WTC11 (cell line): Measurements from ENCODE around the gene PDZK1IP1. TPM values are rescaled to one million over a fixed set of nuclear protein-coding genes. Genes with fewer than 3 reads are reported as not detected.

Source experiments
- ATAC-seq: fragments of 200-7000 bp; cut with Tn5 transposase; 2 replicates; pipeline ENCODE4 v1.10.0; 2021; ENCODE audit warnings: mild to moderate bottlenecking, moderate library complexity
- CTCF ChIA-PET: fragments of 300-600 bp; sonication (Branson Sonifier 250); formaldehyde crosslinking; loops from one replicate; lab custom pipeline; 2021; ENCODE audit warnings: antibody characterized with exemption; lab: Charles Lee
- POLR2A ChIA-PET: fragments of 350-600 bp; sonication (Branson Sonifier 250); formaldehyde crosslinking; loops from one replicate; lab custom pipeline; 2021; ENCODE audit warnings: antibody characterized with exemption; lab: Charles Lee
- DNase-seq: peaks from one replicate; pipeline ENCODE4 v3.0.0; 2021; ENCODE audit warnings: low spot score
- H3K27ac Mint-ChIP-seq: 2 replicates; pipeline ENCODE4 v1.8.0; 2021; ENCODE audit warnings: mixed read lengths
- H3K27me3 Mint-ChIP-seq: 2 replicates; pipeline ENCODE4 v1.8.0; 2021; ENCODE audit warnings: low read depth, mild to moderate bottlenecking, moderate library complexity, mixed read lengths
- H3K36me3 Mint-ChIP-seq: 2 replicates; pipeline ENCODE4 v1.8.0; 2021; ENCODE audit warnings: mixed read lengths
- H3K4me1 Mint-ChIP-seq: 2 replicates; pipeline ENCODE4 v1.8.0; 2022; ENCODE audit warnings: mixed read lengths
- H3K4me3 Mint-ChIP-seq: 2 replicates; pipeline ENCODE4 v1.8.0; 2021; ENCODE audit warnings: mild to moderate bottlenecking, moderate library complexity, mixed read lengths
- H3K9me3 Mint-ChIP-seq: 2 replicates; pipeline ENCODE4 v1.8.0; 2021; ENCODE audit warnings: mixed read lengths
- E2F5 ChIP-seq: sonication (generic); formaldehyde crosslinking; IDR thresholded peaks from 2 replicates; pipeline ENCODE4 v1.8.1; 2022; ENCODE audit warnings: mild to moderate bottlenecking, moderate library complexity, missing genetic modification reagents
- ELF4 ChIP-seq: sonication (generic); formaldehyde crosslinking; IDR thresholded peaks from 2 replicates; pipeline ENCODE4 v1.8.1; 2022; ENCODE audit warnings: low read depth, mild to moderate bottlenecking, moderate library complexity, missing genetic modification reagents
- EMX1 ChIP-seq: fragments of 250-450 bp; sonication (Bioruptor Pico); IDR thresholded peaks from 2 replicates; pipeline ENCODE4 v1.8.0; 2021; ENCODE audit warnings: mild to moderate bottlenecking
- FOXP1 ChIP-seq: sonication (generic); formaldehyde crosslinking; IDR thresholded peaks from 2 replicates; pipeline ENCODE4 v1.8.0; 2022; ENCODE audit warnings: missing genetic modification reagents, mild to moderate bottlenecking, moderate library complexity, borderline replicate concordance
- IRF1 ChIP-seq: sonication (generic); formaldehyde crosslinking; IDR thresholded peaks from 2 replicates; pipeline ENCODE4 v1.8.0; 2023; ENCODE audit warnings: missing genetic modification reagents
- MLX ChIP-seq: sonication (generic); formaldehyde crosslinking; IDR thresholded peaks from 2 replicates; pipeline ENCODE4 v1.8.1; 2023; ENCODE audit warnings: mild to moderate bottlenecking, missing genetic modification reagents, moderate library complexity
- NFYB ChIP-seq: sonication (generic); formaldehyde crosslinking; conservative IDR thresholded peaks from 2 replicates; pipeline ENCODE4 v1.8.0; 2022; ENCODE audit warnings: low read depth, missing genetic modification reagents
- PRRX2 ChIP-seq: fragments of 250-450 bp; sonication (Bioruptor Pico); IDR thresholded peaks from 2 replicates; pipeline ENCODE4 v1.8.0; 2021; ENCODE audit warnings: mild to moderate bottlenecking
- SMAD3 ChIP-seq: sonication (generic); formaldehyde crosslinking; IDR thresholded peaks from 2 replicates; pipeline ENCODE4 v1.8.0; 2022; ENCODE audit warnings: missing genetic modification reagents, mild to moderate bottlenecking, borderline replicate concordance
- TP53 ChIP-seq: sonication (generic); formaldehyde crosslinking; IDR thresholded peaks from 2 replicates; pipeline ENCODE4 v1.8.1; 2023; ENCODE audit warnings: mild to moderate bottlenecking, missing genetic modification reagents
- USF1 ChIP-seq: sonication (generic); formaldehyde crosslinking; IDR thresholded peaks from 2 replicates; pipeline ENCODE4 v1.8.0; 2022; ENCODE audit warnings: mild to moderate bottlenecking, missing genetic modification reagents
- ZNF317 ChIP-seq: sonication (generic); formaldehyde crosslinking; IDR thresholded peaks from 2 replicates; pipeline ENCODE4 v1.8.1; 2023; ENCODE audit warnings: low read depth, mild to moderate bottlenecking, moderate library complexity, missing genetic modification reagents, borderline replicate concordance
- ZNF416 ChIP-seq: fragments of 250-450 bp; sonication (Bioruptor Pico); IDR thresholded peaks from 2 replicates; pipeline ENCODE4 v1.9.0; 2021; ENCODE audit warnings: mild to moderate bottlenecking, inconsistent platforms
- ZNF425 ChIP-seq: fragments of 250-450 bp; sonication (Bioruptor Pico); conservative IDR thresholded peaks from 2 replicates; pipeline ENCODE4 v1.9.0; 2021; ENCODE audit warnings: mild to moderate bottlenecking
- total RNA-seq: library from RNA; stranded (reverse); gene quantifications from 3 replicates; pipeline ENCODE4 v1.2.3, GENCODE V29; 2021
- TF ChIP-seq, protein P1 (sequence below): sonication (generic); formaldehyde crosslinking; IDR thresholded peaks from 2 replicates; pipeline ENCODE4 v1.8.0; 2023; ENCODE audit warnings: mild to moderate bottlenecking, missing genetic modification reagents

Gene PDZK1IP1
- total RNA-seq, 1 experiment from 2014 or later = not detected

DNA sequence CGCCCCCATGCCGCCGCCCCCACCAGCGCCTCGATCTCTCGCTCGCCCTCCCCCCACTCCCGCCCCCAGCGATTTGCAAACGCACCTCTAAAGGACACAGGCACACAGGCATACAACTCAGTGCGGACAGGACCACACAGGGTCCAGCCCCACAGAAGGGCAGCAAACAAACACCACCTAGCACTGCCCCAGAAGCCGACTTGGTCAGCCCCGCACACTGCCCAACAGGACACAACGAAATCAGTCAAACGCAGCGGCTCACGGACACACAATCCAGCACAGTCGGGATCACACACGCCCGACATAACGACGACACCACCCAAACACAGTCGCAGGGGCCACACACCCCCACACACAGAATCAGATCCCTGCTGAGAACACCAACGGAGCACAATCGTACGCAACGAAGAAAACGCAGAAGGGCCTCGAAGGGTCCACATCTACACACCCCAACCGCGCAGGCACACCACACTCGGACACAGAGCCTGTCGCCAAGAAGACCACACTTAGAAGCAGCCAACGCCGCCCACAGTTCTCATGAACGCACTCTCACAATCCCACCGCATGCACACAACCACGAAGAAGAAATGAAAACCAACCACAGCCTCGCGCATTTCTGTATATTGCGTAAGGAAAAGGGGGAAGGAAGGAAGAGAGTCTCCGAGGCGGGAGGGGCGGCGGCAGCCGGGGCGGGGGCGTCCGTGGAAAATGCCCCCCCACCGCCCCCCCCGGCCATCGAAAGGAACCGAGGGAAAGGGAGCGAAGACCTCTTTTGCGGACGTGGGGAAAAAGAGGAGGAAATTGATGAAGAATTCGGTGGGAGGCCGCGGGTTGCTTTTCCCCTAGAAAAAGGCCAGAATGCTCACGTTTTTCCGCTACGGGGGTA, 41.7 kb upstream of the PDZK1IP1 start:
- ChIA-PET POLR2A (no interaction called here), CTCF (interaction anchor here (1.0 to 1.6 kb wide), 7 partner anchors 31 to 206 kb away, joined by 3 to 13 read pairs (median 5); no protein-coding TSS in a partner anchor)
- DNase-seq (no peak), ATAC-seq (peak; percentile 2)
- H3K4me3 Mint-ChIP-seq = peak overlapping the region; percentile 69
- H3K36me3 Mint-ChIP-seq = no peaks in the 10 kb centered on the region
- peaks cover 100% of the 10 kb centered on the region for H3K27me3 Mint-ChIP-seq
- H3K4me1 Mint-ChIP-seq = peaks cover 65% of the 10 kb centered on the region
- TF ChIP-seq NFYB (CRISPR knock-in tag) = no peak
- TF ChIP-seq USF1 (CRISPR knock-in tag) = no peak
- TF ChIP-seq ZNF425 (CRISPR knock-in tag) = no peak
- TF ChIP-seq TP53 (CRISPR knock-in tag) = no peak
- TF ChIP-seq PRRX2 (CRISPR knock-in tag) = no peak
- no peak for TF ChIP-seq ZNF317 (CRISPR knock-in tag)
- no peak for TF ChIP-seq ELF4 (CRISPR knock-in tag)
- TF ChIP-seq FOXP1 (CRISPR knock-in tag) = 0 out of 2 replicates have a peak, but pooled peaks have one; percentile 33
- no peaks in the 10 kb centered on the region for H3K9me3 Mint-ChIP-seq
- no peak overlapping the region for H3K27ac Mint-ChIP-seq

GRCh38 chr1:47230692-47231300, 41.0 kb upstream of the PDZK1IP1 start:
- POLR2A ChIA-PET = no interaction called here
- no peak overlapping the region for H3K27ac Mint-ChIP-seq
- CTCF ChIA-PET = interaction anchor here (1.0 to 1.5 kb wide), 4 partner anchors 34 to 207 kb away, joined by 3 to 13 read pairs (median 4); no protein-coding TSS in a partner anchor
- peaks cover 71% of the 10 kb centered on the region for H3K4me1 Mint-ChIP-seq
- H3K4me3 Mint-ChIP-seq = peak overlapping the region; percentile 69
- peaks cover 100% of the 10 kb centered on the region for H3K27me3 Mint-ChIP-seq
- TF ChIP-seq FOXP1 (CRISPR knock-in tag) = 0 out of 2 replicates have a peak, but pooled peaks have one; percentile 9
- TF ChIP-seq MLX (CRISPR knock-in tag) = no peak
- 0 out of 2 replicates have a peak, but pooled peaks have one; percentile 31 for TF ChIP-seq E2F5
- DNase-seq (no peak), ATAC-seq (peak; percentile 29)
- no peaks in the 10 kb centered on the region for H3K9me3 Mint-ChIP-seq
- no peaks in the 10 kb centered on the region for H3K36me3 Mint-ChIP-seq

- ATAC-seq (no peak), DNase-seq (no peak)
- H3K4me1 Mint-ChIP-seq = peaks cover 68% of the 10 kb centered on the region
- CTCF ChIA-PET = interaction anchor here (1.0 to 3.9 kb wide), 7 partner anchors 33 to 207 kb away, joined by 3 to 25 read pairs (median 5); no protein-coding TSS in a partner anchor
- H3K36me3 Mint-ChIP-seq = no peaks in the 10 kb centered on the region
- H3K9me3 Mint-ChIP-seq = no peaks in the 10 kb centered on the region
- peaks cover 96% of the 10 kb centered on the region for H3K27me3 Mint-ChIP-seq
- POLR2A ChIA-PET = no interaction called here
- H3K4me3 Mint-ChIP-seq = peak overlapping the region; percentile 69
- no peak overlapping the region for H3K27ac Mint-ChIP-seq
- TF ChIP-seq ZNF416 (no peak), EMX1 (no peak), E2F5 (no peak), IRF1 (no peak), SMAD3 (CRISPR knock-in tag) (no peak)
- TF ChIP-seq, protein P1, sequence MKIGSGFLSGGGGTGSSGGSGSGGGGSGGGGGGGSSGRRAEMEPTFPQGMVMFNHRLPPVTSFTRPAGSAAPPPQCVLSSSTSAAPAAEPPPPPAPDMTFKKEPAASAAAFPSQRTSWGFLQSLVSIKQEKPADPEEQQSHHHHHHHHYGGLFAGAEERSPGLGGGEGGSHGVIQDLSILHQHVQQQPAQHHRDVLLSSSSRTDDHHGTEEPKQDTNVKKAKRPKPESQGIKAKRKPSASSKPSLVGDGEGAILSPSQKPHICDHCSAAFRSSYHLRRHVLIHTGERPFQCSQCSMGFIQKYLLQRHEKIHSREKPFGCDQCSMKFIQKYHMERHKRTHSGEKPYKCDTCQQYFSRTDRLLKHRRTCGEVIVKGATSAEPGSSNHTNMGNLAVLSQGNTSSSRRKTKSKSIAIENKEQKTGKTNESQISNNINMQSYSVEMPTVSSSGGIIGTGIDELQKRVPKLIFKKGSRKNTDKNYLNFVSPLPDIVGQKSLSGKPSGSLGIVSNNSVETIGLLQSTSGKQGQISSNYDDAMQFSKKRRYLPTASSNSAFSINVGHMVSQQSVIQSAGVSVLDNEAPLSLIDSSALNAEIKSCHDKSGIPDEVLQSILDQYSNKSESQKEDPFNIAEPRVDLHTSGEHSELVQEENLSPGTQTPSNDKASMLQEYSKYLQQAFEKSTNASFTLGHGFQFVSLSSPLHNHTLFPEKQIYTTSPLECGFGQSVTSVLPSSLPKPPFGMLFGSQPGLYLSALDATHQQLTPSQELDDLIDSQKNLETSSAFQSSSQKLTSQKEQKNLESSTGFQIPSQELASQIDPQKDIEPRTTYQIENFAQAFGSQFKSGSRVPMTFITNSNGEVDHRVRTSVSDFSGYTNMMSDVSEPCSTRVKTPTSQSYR (CRISPR knock-in tag) = no peak
Measured at GRCh38 chr1:47229886-47230691, 40.3 kb upstream of the PDZK1IP1 start.
